Ovary (tissue), 9 donors: ENCODE measurements around the gene LDLRAD4. TPM values are rescaled to one million over a fixed set of nuclear protein-coding genes. Genes with fewer than 3 reads are reported as not detected.
A peak's percentile ranks its signal among the peaks of the same experiment; 100 is the strongest.

Experiments used
- DNase-seq, 5 donors: peaks; one replicate each; pipeline ENCODE4 v3.0.0-alpha.2; 2019 to 2020
- H3K27ac ChIP-seq, 2 donors: fragments of 200-600 bp; one replicate each; pipeline versions ENCODE4 v1.5.1 to v1.8.0; 2019 to 2022
- H3K27me3 ChIP-seq: fragments of 200-600 bp; one replicate; pipeline ENCODE4 v1.8.0; 2022
- H3K36me3 ChIP-seq: fragments of 200-600 bp; sonication (generic); one replicate; pipeline ENCODE4 v1.5.1; 2019
- H3K4me1 ChIP-seq: one replicate; pipeline ENCODE4 v1.8.1; 2013; ENCODE audit warnings: mild to moderate bottlenecking, moderate library complexity; ENCODE audit not compliant: insufficient read depth
- H3K4me3 ChIP-seq: fragments of 200-600 bp; sonication (generic); one replicate; pipeline ENCODE4 v1.5.1; 2017
- H3K9me3 ChIP-seq, 2 donors: fragments of 200-600 bp in 1 of 2; sonication (generic) in 1 of 2; one replicate each; pipeline versions ENCODE4 v1.5.1 to v1.8.1; 2013 to 2019; ENCODE audit warnings: mild to moderate bottlenecking in 1 of 2, moderate library complexity in 1 of 2
- CTCF ChIP-seq, 3 donors: fragments of 450-650 bp in 2 of 3; fragments of 200-600 bp in 1 of 3; IDR thresholded peaks; one replicate each; pipeline versions ENCODE4 v1.5.1 to v1.8.0; 2016 to 2022; ENCODE audit warnings: antibody characterized with exemption in 3 of 3, mild to moderate bottlenecking in 1 of 3
- EP300 ChIP-seq: sonication (generic); formaldehyde crosslinking; IDR thresholded peaks from one replicate; pipeline ENCODE4 v1.6.1; 2017; ENCODE audit warnings: antibody characterized with exemption
- POLR2A ChIP-seq: fragments of 450-650 bp; IDR thresholded peaks from one replicate; pipeline ENCODE4 v1.6.1; 2017; ENCODE audit warnings: antibody characterized with exemption, mild to moderate bottlenecking, moderate library complexity
- WGBS, 3 donors: extraction: QIAGEN DNeasy Blood & Tissue Kit in 1 of 3; methylation state at CpG; one replicate each; pipeline versions ENCODE4 v1.1.5 to v1.1.7; 2013 to 2017; 5-methylcytosine and 5-hydroxymethylcytosine counted together
- intact Hi-C, 4 donors: fragments of 100-400 bp; cut with DNase I; formaldehyde crosslinking; loops; one replicate each; pipeline versions ENCODE4 v1.11.0 to v1.15.1; 2022 to 2023
- polyA plus RNA-seq, 2 donors: library from polyadenylated mRNA; stranded (reverse); fragments of 200-250 nt in 1 of 2; fragments of 350-450 nt in 1 of 2; fragmentation: Illumina TruSeq in 1 of 2; extraction: RNeasy Lipid Tissue Mini Kit (QIAGEN cat#74804) in 1 of 2; gene quantifications; one replicate each; pipeline ENCODE4 v1.2.3, GENCODE V29; 2013 to 2014
- total RNA-seq, 7 donors: library from RNA; depleted of rRNA in 2 of 7; stranded (reverse); fragments of >200 nt in 2 of 7; fragmentation: NEBNext Ultra II Directional in 3 of 7; extraction: Animal tissue kit (Norgen Biotek cat#: 25700) in 3 of 7; gene quantifications; one replicate each; pipeline versions ENCODE4 v1.1.0 to v1.2.4, GENCODE V29; 2016 to 2023
- donor health status: DM: no; HTN: no; CAD: no; lungs with moderate emphysema.
- donor health status: DM: no; HTN: no; CAD: no.
- donor health status: Bipolar disorder and iron deficiency.
- donor health status: DM: yes; HTN: yes; CAD: no.
- donor health status: DM: no; HTN: no; CAD: no.
- donor health status: DM: yes; HTN: yes; CAD: no.

LDLRAD4 gene
- total and polyA plus RNA-seq, 9 donors, result 2.3 to 31.6 (median 8.3) TPM

GRCh38 chr18:13502585-13502984 is 284.0 kb downstream of the LDLRAD4 start:
- Histone ChIP-seq H3K4me3 (no peak overlapping the region), H3K27ac (no peak overlapping the region), H3K36me3 (no peaks in the 10 kb centered on the region), H3K4me1 (peaks cover 7% of the 10 kb centered on the region), H3K9me3 (no peaks in the 10 kb centered on the region), H3K27me3 (no peaks in the 10 kb centered on the region)
- no peak for TF ChIP-seq CTCF (IDR thresholded peaks at IDR 0.05)
- intact Hi-C loops, result no loop called here
- 36 to 44% (median 39%) methylated on average over 8 of the region's 8 CpGs for WGBS, 3 donors
- peak in 2 of 5 donors; percentile 31 to 64 for DNase-seq

- H3K4me3 ChIP-seq, result no peak overlapping the region
- peaks cover 7% of the 10 kb centered on the region for H3K4me1 ChIP-seq
- H3K27me3 ChIP-seq, result no peaks in the 10 kb centered on the region
- H3K27ac ChIP-seq, result no peak overlapping the region
- 64 to 86% (median 79%) methylated on average over 6 of the region's 6 CpGs for WGBS, 3 donors
- intact Hi-C loops, result no loop called here
- no peak for TF ChIP-seq POLR2A
- TF ChIP-seq EP300, result no peak
- no peak for TF ChIP-seq CTCF (IDR thresholded peaks at IDR 0.05)
- no peaks in the 10 kb centered on the region for H3K9me3 ChIP-seq
- DNase-seq, result no peak
- no peaks in the 10 kb centered on the region for H3K36me3 ChIP-seq
Measured at GRCh38 chr18:13503836-13504235, 285.3 kb downstream of the LDLRAD4 start.

GRCh38 chr18:13505780-13506345 is 287.3 kb downstream of the LDLRAD4 start:
- no peak for TF ChIP-seq EP300
- no peak for TF ChIP-seq CTCF (IDR thresholded peaks at IDR 0.05)
- TF ChIP-seq POLR2A, result no peak
- H3K9me3 ChIP-seq, result no peaks in the 10 kb centered on the region
- H3K27me3 ChIP-seq, result no peaks in the 10 kb centered on the region
- H3K4me3 ChIP-seq, result no peak overlapping the region
- no peak for DNase-seq
- H3K27ac ChIP-seq, result no peak overlapping the region
- intact Hi-C loops, result no loop called here
- H3K4me1 ChIP-seq, result peaks cover 7% of the 10 kb centered on the region
- 76 to 83% (median 79%) methylated on average over 12 of the region's 12 CpGs for WGBS, 3 donors
- H3K36me3 ChIP-seq, result no peaks in the 10 kb centered on the region

DNA sequence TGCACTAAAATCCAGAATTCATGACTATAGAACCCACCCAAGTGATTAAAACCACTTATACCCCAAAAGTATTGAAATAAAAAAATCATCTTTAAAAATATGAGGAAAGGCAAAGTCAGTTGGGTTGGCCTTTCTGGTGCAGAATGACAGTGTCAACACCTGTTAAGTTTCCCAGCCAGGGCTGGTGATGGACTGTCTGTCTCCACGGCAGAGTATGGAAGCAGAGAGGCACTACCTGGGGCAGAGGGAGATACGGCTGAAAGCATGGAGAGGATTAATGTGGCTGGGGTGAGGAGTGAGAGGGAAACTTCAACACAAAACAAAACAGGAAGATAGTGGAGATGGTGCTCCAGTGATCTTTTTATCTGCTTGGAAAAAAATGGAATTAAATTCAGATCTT is 292.0 kb downstream of the LDLRAD4 start:
- no peaks in the 10 kb centered on the region for H3K36me3 ChIP-seq
- H3K9me3 ChIP-seq, result no peaks in the 10 kb centered on the region
- H3K4me1 ChIP-seq, result no peaks in the 10 kb centered on the region
- DNase-seq, result no peak
- 70 to 79% (median 72%) methylated on average over 2 of the region's 2 CpGs for WGBS, 3 donors
- intact Hi-C loops, result no loop called here
- H3K27ac ChIP-seq, result no peak overlapping the region
- H3K4me3 ChIP-seq, result no peak overlapping the region
- no peak for TF ChIP-seq EP300
- H3K27me3 ChIP-seq, result no peaks in the 10 kb centered on the region

DNA sequence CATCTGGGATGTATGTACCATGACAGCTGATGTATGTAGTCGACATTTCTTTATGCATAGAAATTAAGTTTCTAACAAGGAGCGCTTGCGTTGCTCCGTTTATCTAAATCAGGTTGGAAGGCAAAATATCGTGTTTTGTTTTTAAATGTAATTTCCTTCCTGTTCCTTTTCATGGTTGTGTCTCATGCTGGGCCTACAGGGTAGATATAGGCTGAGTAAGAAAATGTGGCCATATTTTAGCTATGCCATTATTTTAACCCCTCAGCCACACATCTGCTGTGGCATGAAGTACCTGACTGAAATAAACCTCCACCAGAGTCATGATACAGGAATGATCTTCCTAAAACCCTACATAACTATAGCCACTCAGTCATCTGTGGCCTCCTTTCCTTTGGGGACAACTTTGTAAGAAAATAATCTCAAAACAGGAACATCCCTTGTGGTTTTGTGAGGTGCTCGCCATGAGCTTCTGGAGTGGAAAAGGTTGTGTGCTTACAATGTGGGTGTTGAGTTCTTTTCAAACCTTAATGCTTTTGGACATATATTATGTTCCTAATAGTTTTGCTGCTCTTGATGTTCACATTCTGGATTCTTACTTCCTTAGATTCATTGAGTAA is 293.5 kb downstream of the LDLRAD4 start:
- H3K27me3 ChIP-seq, result no peaks in the 10 kb centered on the region
- no peak for TF ChIP-seq CTCF (IDR thresholded peaks at IDR 0.05)
- no peaks in the 10 kb centered on the region for H3K9me3 ChIP-seq
- H3K36me3 ChIP-seq, result no peaks in the 10 kb centered on the region
- no peak overlapping the region for H3K4me3 ChIP-seq
- H3K4me1 ChIP-seq, result no peaks in the 10 kb centered on the region
- H3K27ac ChIP-seq, result no peak overlapping the region
- 89 to 91% (median 90%) methylated on average over 6 of the region's 6 CpGs for WGBS, 3 donors
- DNase-seq, result no peak
- intact Hi-C loops, result no loop called here
